Lower leg skin (tissue), 3 donors: Measurements from ENCODE around the gene KCNQ4.

Experiments
- POLR2A ChIP-seq, 2 donors: fragments of 450-650 bp; IDR thresholded peaks; one replicate each; pipeline ENCODE4 v1.6.1; 2016 to 2017; ENCODE audit warnings: antibody characterized with exemption in 2 of 2, mild to moderate bottlenecking in 1 of 2, moderate library complexity in 1 of 2
- TF ChIP-seq, protein P1 (sequence below), 3 donors: fragments of 450-650 bp; IDR thresholded peaks; one replicate each; pipeline ENCODE4 v1.5.1; 2016; ENCODE audit warnings: antibody characterized with exemption in 3 of 3, mild to moderate bottlenecking in 3 of 3, moderate library complexity in 2 of 3

DNA sequence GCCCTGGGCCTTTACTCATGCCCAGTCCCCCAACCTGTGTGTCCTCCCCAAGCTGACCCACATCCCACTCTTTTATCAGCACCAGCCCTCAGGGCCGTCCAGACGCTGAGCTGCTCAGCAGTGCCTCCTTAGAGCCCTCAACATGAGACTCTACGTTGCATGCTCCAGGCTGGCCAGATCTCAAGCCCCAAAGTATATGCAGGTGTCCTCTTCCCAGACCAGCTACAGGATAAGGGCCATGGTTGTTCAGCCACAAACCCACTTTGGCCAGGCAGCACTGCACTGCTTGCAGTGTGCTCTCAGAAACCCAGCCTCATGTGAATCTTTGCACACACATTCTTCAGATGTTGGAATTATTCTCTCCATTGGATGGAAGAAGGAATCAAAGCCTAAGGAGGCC lies 72.5 kb downstream of the KCNQ4 start:
- TF ChIP-seq, protein P1, sequence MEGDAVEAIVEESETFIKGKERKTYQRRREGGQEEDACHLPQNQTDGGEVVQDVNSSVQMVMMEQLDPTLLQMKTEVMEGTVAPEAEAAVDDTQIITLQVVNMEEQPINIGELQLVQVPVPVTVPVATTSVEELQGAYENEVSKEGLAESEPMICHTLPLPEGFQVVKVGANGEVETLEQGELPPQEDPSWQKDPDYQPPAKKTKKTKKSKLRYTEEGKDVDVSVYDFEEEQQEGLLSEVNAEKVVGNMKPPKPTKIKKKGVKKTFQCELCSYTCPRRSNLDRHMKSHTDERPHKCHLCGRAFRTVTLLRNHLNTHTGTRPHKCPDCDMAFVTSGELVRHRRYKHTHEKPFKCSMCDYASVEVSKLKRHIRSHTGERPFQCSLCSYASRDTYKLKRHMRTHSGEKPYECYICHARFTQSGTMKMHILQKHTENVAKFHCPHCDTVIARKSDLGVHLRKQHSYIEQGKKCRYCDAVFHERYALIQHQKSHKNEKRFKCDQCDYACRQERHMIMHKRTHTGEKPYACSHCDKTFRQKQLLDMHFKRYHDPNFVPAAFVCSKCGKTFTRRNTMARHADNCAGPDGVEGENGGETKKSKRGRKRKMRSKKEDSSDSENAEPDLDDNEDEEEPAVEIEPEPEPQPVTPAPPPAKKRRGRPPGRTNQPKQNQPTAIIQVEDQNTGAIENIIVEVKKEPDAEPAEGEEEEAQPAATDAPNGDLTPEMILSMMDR (IDR thresholded peaks at IDR 0.05), result no peak
- no peak for TF ChIP-seq POLR2A (IDR thresholded peaks at IDR 0.05)
